Measurements from ENCODE around the gene PRSS36. TPM values are rescaled to one million over a fixed set of nuclear protein-coding genes. Genes with fewer than 3 reads are reported as not detected.
A peak's percentile ranks its signal among the peaks of the same experiment; 100 is the strongest.

Gene PRSS36
- total RNA-seq, 1 experiment from 2014 or later: 1.3 TPM

- Mint-ChIP-seq H3K36me3 (peaks cover 27% of the 10 kb centered on the region), H3K27ac (peak overlapping the region; percentile 98; the same call in 1 of the 2 replicates), H3K4me3 (peak overlapping the region; percentile 87), H3K4me1 (peaks cover 56% of the 10 kb centered on the region), H3K9me3 (no peaks in the 10 kb centered on the region), H3K27me3 (ENCODE audit: low read depth) (no peaks in the 10 kb centered on the region)
- ATAC-seq (no peak), DNase-seq (ENCODE audit: low spot score) (no peak)
- TF ChIP-seq MYBL2 (CRISPR knock-in tag; IDR thresholded peaks at IDR 0.05) (no peak), ZNF232 (CRISPR knock-in tag; IDR thresholded peaks at IDR 0.05) (no peak), ZNF121 (CRISPR knock-in tag; IDR thresholded peaks at IDR 0.05) (no peak), HMGA2 (CRISPR knock-in tag; IDR thresholded peaks at IDR 0.05) (no peak), STAT6 (CRISPR knock-in tag; conservative IDR thresholded peaks at IDR 0.05; ENCODE audit: low read depth) (no peak), MLX (CRISPR knock-in tag; IDR thresholded peaks at IDR 0.05) (no peak), ZNF425 (CRISPR knock-in tag; conservative IDR thresholded peaks at IDR 0.05) (no peak), ETV6 (CRISPR knock-in tag; IDR thresholded peaks at IDR 0.05) (no peak), IRF1 (CRISPR knock-in tag; IDR thresholded peaks at IDR 0.05) (no peak), SP1 (CRISPR knock-in tag; conservative IDR thresholded peaks at IDR 0.05) (no peak), NR3C1 (CRISPR knock-in tag; conservative IDR thresholded peaks at IDR 0.05; ENCODE audit: low read depth) (no peak), GTF2I (CRISPR knock-in tag; conservative IDR thresholded peaks at IDR 0.05) (no peak), NFATC4 (CRISPR knock-in tag; IDR thresholded peaks at IDR 0.05) (no peak), MXD4 (CRISPR knock-in tag; IDR thresholded peaks at IDR 0.05; ENCODE audit: borderline replicate concordance) (no peak)
- TF ChIP-seq, protein P1, sequence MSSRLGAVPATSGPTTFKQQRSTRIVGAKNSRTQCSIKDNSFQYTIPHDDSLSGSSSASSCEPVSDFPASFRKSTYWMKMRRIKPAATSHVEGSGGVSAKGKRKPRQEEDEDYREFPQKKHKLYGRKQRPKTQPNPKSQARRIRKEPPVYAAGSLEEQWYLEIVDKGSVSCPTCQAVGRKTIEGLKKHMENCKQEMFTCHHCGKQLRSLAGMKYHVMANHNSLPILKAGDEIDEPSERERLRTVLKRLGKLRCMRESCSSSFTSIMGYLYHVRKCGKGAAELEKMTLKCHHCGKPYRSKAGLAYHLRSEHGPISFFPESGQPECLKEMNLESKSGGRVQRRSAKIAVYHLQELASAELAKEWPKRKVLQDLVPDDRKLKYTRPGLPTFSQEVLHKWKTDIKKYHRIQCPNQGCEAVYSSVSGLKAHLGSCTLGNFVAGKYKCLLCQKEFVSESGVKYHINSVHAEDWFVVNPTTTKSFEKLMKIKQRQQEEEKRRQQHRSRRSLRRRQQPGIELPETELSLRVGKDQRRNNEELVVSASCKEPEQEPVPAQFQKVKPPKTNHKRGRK (CRISPR knock-in tag; IDR thresholded peaks at IDR 0.05; ENCODE audit: borderline replicate concordance): no peak
- TF ChIP-seq, protein P2, sequence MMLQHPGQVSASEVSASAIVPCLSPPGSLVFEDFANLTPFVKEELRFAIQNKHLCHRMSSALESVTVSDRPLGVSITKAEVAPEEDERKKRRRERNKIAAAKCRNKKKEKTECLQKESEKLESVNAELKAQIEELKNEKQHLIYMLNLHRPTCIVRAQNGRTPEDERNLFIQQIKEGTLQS (CRISPR knock-in tag; conservative IDR thresholded peaks at IDR 0.05): no peak
- TF ChIP-seq, protein P3, sequence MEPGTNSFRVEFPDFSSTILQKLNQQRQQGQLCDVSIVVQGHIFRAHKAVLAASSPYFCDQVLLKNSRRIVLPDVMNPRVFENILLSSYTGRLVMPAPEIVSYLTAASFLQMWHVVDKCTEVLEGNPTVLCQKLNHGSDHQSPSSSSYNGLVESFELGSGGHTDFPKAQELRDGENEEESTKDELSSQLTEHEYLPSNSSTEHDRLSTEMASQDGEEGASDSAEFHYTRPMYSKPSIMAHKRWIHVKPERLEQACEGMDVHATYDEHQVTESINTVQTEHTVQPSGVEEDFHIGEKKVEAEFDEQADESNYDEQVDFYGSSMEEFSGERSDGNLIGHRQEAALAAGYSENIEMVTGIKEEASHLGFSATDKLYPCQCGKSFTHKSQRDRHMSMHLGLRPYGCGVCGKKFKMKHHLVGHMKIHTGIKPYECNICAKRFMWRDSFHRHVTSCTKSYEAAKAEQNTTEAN (CRISPR knock-in tag; IDR thresholded peaks at IDR 0.05): no peak
- TF ChIP-seq, protein P4, sequence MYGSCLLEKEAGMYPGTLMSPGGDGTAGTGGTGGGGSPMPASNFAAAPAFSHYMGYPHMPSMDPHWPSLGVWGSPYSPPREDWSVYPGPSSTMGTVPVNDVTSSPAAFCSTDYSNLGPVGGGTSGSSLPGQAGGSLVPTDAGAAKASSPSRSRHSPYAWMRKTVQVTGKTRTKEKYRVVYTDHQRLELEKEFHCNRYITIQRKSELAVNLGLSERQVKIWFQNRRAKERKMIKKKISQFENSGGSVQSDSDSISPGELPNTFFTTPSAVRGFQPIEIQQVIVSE (CRISPR knock-in tag; IDR thresholded peaks at IDR 0.05; ENCODE audit: borderline replicate concordance): no peak
- ChIA-PET POLR2A (interaction anchor here (1.0 kb wide), 1 partner anchor 16 kb away, joined by 3 read pairs; the partner anchor contains the start of gene KAT8), CTCF (interaction anchor here (2.9 kb wide), 1 partner anchor 10 kb away, joined by 16 read pairs; no protein-coding TSS in a partner anchor)
Measured at GRCh38 chr16:31133046-31133501, 16.8 kb downstream of the PRSS36 start.
